Right lobe of liver (tissue), 6 donors: ENCODE measurements around the gene FYB1. TPM values are rescaled to one million over a fixed set of nuclear protein-coding genes. Genes with fewer than 3 reads are reported as not detected.

Experiments used
- ATAC-seq, 4 donors: fragments of 200-7000 bp; cut with Tn5 transposase; one replicate each; pipeline ENCODE4 v1.9.1; 2020; ENCODE audit warnings: mild to moderate bottlenecking in 4 of 4, moderate library complexity in 4 of 4
- DNase-seq, 3 donors: peaks; one replicate each; pipeline ENCODE4 v3.0.0-alpha.2; 2020
- H3K27ac ChIP-seq, 3 donors: fragments of 200-600 bp; one replicate each; pipeline ENCODE4 v1.8.0; 2022
- H3K27me3 ChIP-seq, 2 donors: fragments of 200-600 bp; one replicate each; pipeline ENCODE4 v1.8.0; 2022
- H3K36me3 ChIP-seq, 4 donors: fragments of 200-600 bp; sonication (generic) in 1 of 4; one replicate each; pipeline versions ENCODE4 v1.5.1 to v1.8.0; 2017 to 2022; ENCODE audit warnings: control low read depth in 1 of 4
- H3K4me1 ChIP-seq, 4 donors: fragments of 200-600 bp; sonication (generic) in 1 of 4; one replicate each; pipeline versions ENCODE4 v1.5.1 to v1.8.0; 2017 to 2022; ENCODE audit warnings: control low read depth in 1 of 4
- H3K4me3 ChIP-seq, 3 donors: fragments of 200-600 bp; one replicate each; pipeline ENCODE4 v1.8.0; 2022
- H3K9me3 ChIP-seq, 4 donors: fragments of 200-600 bp; sonication (generic) in 1 of 4; one replicate each; pipeline versions ENCODE4 v1.5.1 to v1.8.0; 2017 to 2022; ENCODE audit warnings: control low read depth in 1 of 4
- CTCF ChIP-seq, 4 donors: fragments of 200-600 bp in 3 of 4; fragments of 450-650 bp in 1 of 4; IDR thresholded peaks; one replicate each; pipeline versions ENCODE4 v1.5.1 to v1.8.0; 2016 to 2022; ENCODE audit warnings: antibody characterized with exemption in 4 of 4, mild to moderate bottlenecking in 2 of 4
- POLR2A ChIP-seq: fragments of 450-650 bp; IDR thresholded peaks from one replicate; pipeline ENCODE4 v1.6.1; 2017; ENCODE audit warnings: antibody characterized with exemption, mild to moderate bottlenecking
- WGBS: methylation state at CpG from one replicate; pipeline ENCODE4 v1.1.6; 2018; ENCODE audit warnings: low coverage, low lambda C conversion rate; ENCODE audit not compliant: insufficient coverage; ENCODE audit errors: missing lambda C conversion rate; 5-methylcytosine and 5-hydroxymethylcytosine counted together
- intact Hi-C, 2 donors: fragments of 100-400 bp; cut with DNase I; formaldehyde crosslinking; loops; one replicate each; pipeline versions ENCODE4 v1.11.2 to v1.14.1; 2022
- total RNA-seq, 6 experiments: library from RNA; depleted of rRNA in 2 of 6; stranded (reverse); fragments of >200 nt in 2 of 6; fragmentation: NEBNext Ultra II Directional in 3 of 6; extraction: Animal tissue kit (Norgen Biotek cat#: 25700) in 3 of 6; gene quantifications; one replicate each; pipeline versions ENCODE4 v1.1.0 to v1.2.4, GENCODE V29; 2016 to 2023
- donor health status: DM: no; HTN: yes; CAD: no.
- donor health status: DM: no; HTN: no; CAD: no.
- donor health status: DM: no; HTN: no; CAD: no.
- donor health status: DM: no; HTN: yes; CAD: no.
- donor health status: DM: no; HTN: yes; CAD: no.

FYB1 gene
- total RNA-seq, 6 experiments from 2014 or later, result 3.7 to 15.3 (median 9.1) TPM

GRCh38 chr5:39220280-39221030, 1.1 kb upstream of the FYB1 start:
- no peak for TF ChIP-seq CTCF (IDR thresholded peaks at IDR 0.05)
- TF ChIP-seq POLR2A, result no peak
- DNase-seq (no peak), ATAC-seq (no peak)
- Histone ChIP-seq H3K36me3 (no peaks in the 10 kb centered on the region), H3K4me3 (no peak overlapping the region), H3K4me1 (no peaks in the 10 kb centered on the region), H3K9me3 (no peaks in the 10 kb centered on the region), H3K27ac (no peak overlapping the region), H3K27me3 (no peaks in the 10 kb centered on the region)
- intact Hi-C loops, result no loop called here
- 89% methylated on average over 4 of the region's 4 CpGs for WGBS

GRCh38 chr5:39218482-39219402, 621 bp downstream of the FYB1 start:
- Histone ChIP-seq H3K9me3 (no peaks in the 10 kb centered on the region), H3K36me3 (no peaks in the 10 kb centered on the region), H3K4me3 (peak overlapping the region in 1 of 3 donors; percentile 19), H3K27me3 (no peaks in the 10 kb centered on the region), H3K27ac (no peak overlapping the region), H3K4me1 (no peaks in the 10 kb centered on the region)
- DNase-seq (no peak), ATAC-seq (no peak)
- intact Hi-C loops, result loop anchor here in 1 of 2 donors (10.0 kb wide), 1 partner anchor 346 kb away; no protein-coding TSS in a partner anchor
- no peak for TF ChIP-seq CTCF (IDR thresholded peaks at IDR 0.05)
- no peak for TF ChIP-seq POLR2A
- WGBS, result 59% methylated on average over 7 of the region's 8 CpGs

- no peak overlapping the region for H3K4me3 ChIP-seq
- H3K27me3 ChIP-seq, result no peaks in the 10 kb centered on the region
- DNase-seq, result peak; percentile 61 to 75 (median 62)
- no peak overlapping the region for H3K27ac ChIP-seq
- intact Hi-C loops, result loop anchor here in 1 of 2 donors (10.0 kb wide), 1 partner anchor 347 kb away; no protein-coding TSS in a partner anchor
- no peaks in the 10 kb centered on the region for H3K4me1 ChIP-seq
- WGBS, result 51% methylated on average over 15 of the region's 16 CpGs
- H3K9me3 ChIP-seq, result no peaks in the 10 kb centered on the region
- no peaks in the 10 kb centered on the region for H3K36me3 ChIP-seq
- peak; percentile 97 to 99 (median 97) for TF ChIP-seq CTCF (IDR thresholded peaks at IDR 0.05)
- no peak for TF ChIP-seq POLR2A
- peak; percentile 91 to 96 (median 94) for ATAC-seq
Observed at GRCh38 chr5:39217365-39218281, 1.7 kb downstream of the FYB1 start.

- Histone ChIP-seq H3K9me3 (no peaks in the 10 kb centered on the region), H3K27ac (no peak overlapping the region), H3K4me1 (no peaks in the 10 kb centered on the region), H3K36me3 (no peaks in the 10 kb centered on the region), H3K27me3 (no peaks in the 10 kb centered on the region), H3K4me3 (no peak overlapping the region)
- intact Hi-C loops, result loop anchor here in 1 of 2 donors (10.0 kb wide), 1 partner anchor 348 kb away; no protein-coding TSS in a partner anchor
- ATAC-seq (no peak), DNase-seq (no peak)
- TF ChIP-seq CTCF (IDR thresholded peaks at IDR 0.05) (no peak), POLR2A (no peak)
- WGBS, result 68% methylated on average over 2 of the region's 2 CpGs
Observed at GRCh38 chr5:39216631-39217030, 2.7 kb downstream of the FYB1 start.
